Stimulated activated CD4-positive, alpha-beta T cell treated with anti-CD3 and anti-CD28 coated beads, Interleukin-12 subunit alpha, Interleukin-12 subunit beta, amount 100 ng/mL, for 24 hours (primary cell): ENCODE data around the gene CFAP161.

Source experiments
- DNase-seq, 2 experiments: peaks; one replicate each; pipeline ENCODE4 v3.0.0-alpha.2; 2020; ENCODE audit warnings: low read depth in 2 of 2

Gene CFAP161

GRCh38 chr15:81183439-81183775 is 49.3 kb downstream of the CFAP161 start:
- DNase-seq: no peak

GRCh38 chr15:81184188-81184587 is 50.1 kb downstream of the CFAP161 start:
- no peak for DNase-seq

DNA sequence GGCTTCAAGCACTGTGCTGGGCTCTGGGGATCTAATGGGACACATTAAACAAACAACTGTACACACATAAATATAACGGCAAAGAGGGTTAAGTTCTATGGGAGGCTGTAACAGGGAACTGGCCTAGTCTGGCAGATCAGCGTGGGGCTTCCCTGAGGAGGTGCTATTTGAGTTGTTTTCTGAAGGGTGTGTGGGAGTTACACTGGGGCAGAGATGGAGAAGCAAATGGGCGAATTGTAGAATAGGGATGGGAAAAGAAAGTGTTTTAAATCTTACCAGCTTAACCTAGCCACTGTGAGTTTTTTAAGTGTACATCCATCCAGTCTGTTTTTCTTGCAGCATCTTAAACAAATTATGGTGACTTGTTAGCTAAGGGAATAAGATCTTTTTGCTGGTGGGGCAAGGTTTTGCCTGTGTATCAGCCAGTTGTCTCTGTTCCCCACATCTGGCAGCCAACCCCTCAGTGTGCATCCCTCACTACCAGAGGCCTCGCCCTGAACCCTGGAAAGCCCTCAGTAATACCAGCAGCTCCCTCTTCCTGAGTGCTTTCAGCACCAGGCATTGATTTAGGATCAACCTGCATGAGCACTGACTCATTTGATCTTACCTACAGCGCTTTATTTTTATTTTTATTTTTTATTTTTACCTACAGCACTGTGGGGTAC is 51.7 kb downstream of the CFAP161 start:
- no peak for DNase-seq

DNA sequence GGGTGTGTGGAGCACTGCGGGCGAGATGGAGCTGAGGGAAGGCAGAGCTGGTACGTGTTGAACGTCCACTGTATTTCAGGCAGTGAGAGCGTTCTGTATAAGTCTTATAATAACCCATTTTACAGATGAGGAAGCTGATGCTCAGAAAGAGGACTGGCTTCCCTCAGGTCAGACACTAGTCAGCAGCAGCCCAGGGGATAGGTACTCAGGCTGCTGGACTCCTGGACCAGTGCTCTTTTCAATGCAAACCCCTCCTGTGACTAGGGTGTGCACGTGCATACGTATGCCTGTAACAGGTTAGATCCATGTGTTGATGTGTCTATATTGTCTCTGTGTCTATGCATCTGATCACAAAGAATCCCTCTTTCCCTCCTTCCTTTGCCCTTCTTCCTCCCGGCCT is 54.3 kb downstream of the CFAP161 start:
- DNase-seq: no peak

GRCh38 chr15:81189583-81190283 is 55.7 kb downstream of the CFAP161 start:
- DNase-seq: no peak

DNA sequence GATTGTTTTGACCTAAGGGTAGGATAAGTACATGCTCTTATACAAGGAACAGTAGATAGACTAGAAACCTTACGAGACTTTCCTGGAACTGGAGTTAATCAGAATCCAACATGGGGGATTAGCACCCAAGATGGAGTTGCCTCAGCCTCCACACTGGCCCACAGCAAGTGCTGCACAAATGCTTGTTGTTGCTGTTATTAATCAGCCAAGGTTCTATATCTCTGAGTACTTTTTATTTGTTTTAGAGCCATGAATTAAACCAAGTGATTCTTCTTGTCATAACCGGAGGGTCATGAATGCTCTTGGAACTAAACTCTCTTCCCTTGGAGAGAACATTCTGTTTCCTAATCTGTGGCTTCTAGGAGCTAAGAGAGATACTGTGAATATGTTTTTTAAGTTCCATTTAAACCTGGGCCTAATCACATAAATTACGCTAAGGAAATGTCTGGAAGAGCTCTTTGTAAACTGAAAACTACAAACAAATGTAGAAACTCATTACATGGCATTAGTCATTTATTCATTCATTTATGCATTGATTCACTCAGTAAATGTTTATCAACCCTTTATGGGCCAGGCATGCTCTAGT is 56.9 kb downstream of the CFAP161 start:
- DNase-seq: no peak

GRCh38 chr15:81191701-81192100 is 57.6 kb downstream of the CFAP161 start:
- DNase-seq: no peak

- DNase-seq: no peak
These were observed 60.7 kb downstream of the CFAP161 start for GRCh38 chr15:81194723-81195122.

DNA sequence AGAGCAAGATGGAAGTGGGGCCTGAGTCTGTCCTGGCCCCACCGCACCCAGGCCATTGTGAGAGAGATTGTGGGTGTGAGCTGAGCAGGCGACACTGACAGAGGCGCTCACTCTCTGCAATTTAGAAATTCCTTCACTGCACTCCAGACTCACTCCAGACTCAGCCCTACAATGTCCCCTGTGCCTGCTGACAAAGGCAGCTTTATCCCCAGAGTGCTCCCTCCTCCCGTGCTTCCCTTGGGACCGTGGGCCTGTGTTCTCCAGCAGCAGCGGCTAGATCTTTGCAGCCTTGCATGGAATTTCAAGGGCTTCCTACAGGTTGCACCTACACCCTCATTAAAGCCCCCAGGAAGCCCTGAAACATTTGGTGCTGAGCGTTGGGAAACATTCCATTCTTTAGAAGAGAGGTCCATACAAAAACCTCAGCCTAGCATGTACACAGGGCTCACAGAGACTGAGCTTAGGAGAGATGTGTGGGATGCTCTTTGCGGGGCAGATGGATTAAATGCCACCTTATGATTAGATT is 61.3 kb downstream of the CFAP161 start:
- DNase-seq: no peak

DNA sequence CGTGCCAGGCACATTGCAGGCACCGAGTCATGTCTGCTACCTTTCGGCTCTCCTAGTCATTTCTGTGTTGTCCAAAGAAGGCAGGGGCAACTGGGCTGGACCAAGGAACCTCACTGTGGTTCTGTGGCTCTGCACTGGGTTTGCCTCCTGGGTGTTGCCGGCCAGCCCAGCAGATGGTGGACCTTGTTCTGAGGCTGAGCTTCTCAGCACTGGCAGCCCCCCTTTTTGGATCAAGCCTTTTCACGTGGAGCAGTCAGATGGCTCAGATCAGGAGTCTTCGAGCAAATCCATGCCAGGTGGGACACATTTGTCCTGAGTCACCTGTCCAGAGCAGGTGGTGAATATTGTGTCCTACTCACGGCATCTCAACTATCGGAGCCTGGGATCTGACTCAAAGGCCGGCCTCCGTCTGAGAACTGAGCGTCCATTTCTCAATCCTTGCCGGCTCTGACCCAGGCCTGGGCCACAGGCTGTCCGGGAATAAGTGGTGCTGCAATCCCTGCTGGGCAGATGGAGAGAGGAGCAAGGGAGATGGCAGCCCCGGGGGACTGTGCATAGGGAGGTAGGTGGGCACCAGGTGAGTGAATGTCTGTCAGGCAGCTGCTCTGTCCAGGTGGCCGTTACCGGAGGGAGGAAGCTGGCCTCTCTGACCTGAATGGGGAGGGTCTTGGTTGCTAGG is 62.6 kb downstream of the CFAP161 start, which contains the start of gene IL16:
TSS of gene IL16 (plus strand) at position 304 of the 679 bp plus-strand sequence. CDS start 28,521 bp downstream, outside the sequence.
- no peak for DNase-seq

GRCh38 chr15:81197255-81197630 is 63.2 kb downstream of the CFAP161 start:
- no peak for DNase-seq

- DNase-seq: no peak
These were observed 63.7 kb downstream of the CFAP161 start for GRCh38 chr15:81197688-81198281.
